ENCODE data around the gene DAO.

DAO gene

DNA sequence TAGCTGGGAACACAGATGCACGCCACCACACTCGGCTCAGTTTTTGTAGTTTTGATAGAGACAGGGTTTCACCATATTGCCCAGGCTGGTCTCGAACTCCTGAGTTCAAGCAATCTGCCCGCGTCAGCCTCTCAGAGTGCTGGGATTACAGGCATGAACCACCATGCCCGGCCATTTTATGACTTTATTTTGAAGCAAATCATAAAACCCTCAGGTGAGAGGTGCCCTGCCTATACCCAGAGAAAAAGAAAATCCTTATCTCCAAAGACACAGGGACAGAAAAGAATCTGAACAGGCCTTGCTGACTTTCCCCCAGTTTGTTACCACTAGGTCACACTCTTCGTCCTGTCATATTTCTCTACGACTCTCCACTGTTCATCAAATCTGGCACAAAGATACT, 48.8 kb downstream of the DAO start:
- DNase-seq = no peak

DNA sequence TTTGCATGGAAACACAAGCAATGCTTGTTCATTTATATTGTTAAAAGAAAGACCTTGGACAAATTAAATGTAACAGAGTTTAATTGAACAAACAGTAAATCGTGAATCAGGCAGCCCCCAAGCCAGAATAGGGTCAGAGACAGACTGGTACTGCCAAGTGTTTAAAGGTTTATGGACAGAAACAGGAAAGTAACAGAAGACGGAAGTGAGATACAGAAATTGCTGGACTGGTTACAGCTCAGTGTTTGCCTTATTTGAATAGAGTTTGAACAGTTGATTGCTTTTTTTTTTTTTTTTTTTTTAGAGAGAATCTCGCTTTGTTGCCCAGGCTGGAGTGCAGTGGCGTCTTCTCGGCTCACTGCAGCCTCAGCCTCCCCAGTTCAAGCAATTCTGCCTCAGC, 50.3 kb downstream of the DAO start:
- DNase-seq = no peak

DNA sequence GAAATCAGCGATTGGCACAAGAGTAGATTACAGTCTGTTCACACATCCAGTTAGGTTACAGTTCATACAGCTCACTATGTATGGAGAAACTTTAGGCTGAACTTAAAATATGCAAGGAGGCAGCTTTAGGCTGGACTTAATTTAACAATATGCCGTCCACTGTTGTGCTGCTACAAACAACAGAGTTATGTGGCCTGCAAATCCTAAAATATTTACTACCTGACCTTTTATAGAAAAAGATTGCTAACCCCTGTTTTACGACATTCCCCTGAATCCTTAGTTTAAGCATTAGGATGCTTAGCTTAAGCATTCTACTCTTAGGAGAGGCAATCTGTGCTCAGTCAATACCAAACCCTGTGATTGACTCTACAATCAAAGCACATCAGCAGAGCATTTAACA, 50.9 kb downstream of the DAO start:
- no peak for DNase-seq

DNA sequence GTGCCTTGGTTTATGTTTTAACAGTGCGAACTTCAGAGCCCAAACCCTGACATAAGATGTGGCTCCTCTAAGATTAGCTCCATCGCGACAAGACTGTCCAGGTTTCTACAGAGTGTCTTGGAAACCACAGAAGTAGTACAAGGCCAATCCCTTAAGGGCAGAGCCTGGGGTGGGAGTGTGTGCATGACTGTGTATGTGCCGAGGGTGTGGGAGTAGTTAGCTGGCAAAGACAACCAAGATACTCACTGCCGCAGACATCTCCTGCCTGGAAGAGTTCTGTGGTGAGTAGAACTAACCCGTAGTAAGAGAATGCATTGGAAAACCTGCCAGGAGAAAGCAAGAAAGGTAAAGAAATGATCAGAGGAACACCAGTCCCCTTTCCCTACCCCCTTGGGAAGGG, 54.1 kb downstream of the DAO start:
- DNase-seq = no peak

DNA sequence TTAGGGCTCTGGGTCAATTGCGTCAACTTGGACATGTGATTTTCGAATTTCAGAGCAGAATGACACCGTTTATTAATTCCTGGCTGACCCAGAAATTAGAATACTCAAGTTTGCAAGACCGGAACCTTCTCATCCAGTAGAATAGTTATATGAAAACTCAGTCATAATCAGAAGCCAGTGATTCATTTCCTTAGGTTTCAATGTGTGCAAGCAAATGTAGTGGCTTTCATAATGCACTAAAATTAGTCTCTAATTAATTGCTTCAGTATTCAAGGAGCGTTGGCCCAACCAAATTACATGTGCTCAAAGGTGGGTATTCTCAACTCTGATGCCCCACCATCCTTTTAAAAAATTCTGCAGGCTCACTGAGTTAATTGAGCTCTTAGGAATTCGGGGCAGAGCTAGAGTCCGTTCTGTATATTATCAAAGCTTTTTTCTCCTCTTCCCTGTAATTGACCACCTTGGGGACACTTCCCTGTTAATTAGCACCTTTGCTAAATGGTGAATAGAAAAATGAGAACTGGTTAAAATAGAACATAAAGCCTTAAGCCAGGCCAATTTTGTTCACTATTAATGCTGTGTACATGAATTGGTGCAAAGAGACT, 55.4 kb downstream of the DAO start:
- no peak for DNase-seq

DNA sequence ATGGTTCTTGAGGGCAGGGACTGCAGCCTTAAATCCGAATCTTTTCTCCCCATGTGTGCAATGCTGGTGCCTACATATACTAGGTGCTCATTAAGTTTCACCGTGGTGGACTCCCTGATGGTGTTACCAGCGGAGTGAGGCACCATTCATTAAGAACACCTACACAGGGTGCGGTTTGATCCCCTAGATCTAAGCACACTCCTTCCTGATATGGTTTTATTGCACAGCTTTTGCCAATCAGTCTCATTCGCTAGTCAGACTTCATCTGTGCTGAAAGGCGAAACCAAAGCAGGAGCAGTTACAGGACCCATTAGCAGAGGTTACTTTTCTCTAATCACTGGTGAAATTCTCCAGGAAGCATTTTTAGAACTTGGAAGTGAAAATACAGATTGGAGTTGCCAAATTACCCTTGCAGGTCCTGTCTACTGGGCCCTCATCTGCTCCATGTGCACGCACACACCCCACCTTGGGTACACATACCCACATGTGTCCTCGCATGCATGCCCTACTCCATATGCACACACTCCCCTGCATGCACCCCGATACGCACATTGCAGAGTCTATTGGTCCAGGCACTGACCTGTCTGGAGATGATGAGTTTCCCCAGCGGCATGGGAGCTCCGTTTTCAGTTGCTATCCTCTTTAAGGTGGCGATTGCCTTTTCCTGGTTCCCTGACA, 58.5 kb downstream of the DAO start:
- no peak for DNase-seq

DNA sequence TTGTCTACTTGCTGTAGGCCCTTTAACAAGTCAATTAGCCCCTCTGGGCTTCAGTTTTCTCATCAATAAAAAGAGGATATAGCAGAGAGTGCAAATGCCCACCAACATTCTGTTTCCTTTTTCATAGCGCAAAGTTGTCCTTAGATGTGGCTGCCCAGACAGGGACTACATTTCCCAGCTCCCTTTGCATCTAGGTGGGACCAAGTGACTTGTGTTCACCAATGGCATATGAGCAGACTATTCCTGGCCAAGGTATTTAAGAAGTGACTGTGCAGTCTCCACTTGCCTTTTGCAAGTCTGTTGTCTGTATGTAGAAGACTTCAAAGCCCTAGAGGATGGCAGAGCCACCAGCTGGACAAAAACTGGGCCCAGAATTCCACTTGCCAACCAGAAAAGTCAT, 59.7 kb downstream of the DAO start:
- no peak for DNase-seq

DNA sequence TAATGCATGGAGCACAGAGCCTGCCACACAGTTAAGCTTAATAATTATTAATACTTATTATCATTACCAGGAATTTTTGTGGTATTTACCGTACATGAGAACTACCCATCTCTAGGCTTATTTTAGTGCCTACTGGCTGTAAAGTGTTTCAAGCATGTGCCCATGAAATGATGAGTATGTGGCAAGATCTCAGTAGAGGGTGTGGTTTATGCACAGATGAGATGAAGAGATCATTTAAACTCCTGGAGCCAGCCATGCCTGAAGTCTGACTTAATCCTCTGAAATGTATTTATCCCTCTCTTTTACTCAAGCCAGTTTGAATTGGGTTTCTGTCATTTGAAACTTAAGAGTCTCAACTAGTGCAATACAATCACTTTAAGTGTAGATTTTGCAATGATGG, 60.2 kb downstream of the DAO start:
- DNase-seq = no peak

DNA sequence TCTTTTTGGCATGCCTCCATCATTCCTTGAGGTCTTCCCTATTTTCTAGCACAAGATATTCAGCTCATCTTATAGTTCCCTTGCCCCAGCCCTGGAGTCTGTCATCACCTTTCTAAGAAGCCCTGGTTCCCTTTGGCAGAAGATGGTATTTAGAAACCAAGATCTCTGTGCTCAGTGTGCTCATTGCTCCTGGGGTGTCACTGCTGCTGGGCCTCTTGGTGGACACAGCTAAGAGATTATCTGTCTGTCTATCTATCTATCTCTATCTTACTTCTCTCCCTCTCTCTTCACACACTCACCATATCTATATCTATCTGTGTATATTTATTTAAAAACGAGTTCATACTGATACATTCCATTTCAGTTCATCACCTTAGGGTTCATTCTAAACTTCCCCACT, 67.2 kb downstream of the DAO start:
- no peak for DNase-seq

DNA sequence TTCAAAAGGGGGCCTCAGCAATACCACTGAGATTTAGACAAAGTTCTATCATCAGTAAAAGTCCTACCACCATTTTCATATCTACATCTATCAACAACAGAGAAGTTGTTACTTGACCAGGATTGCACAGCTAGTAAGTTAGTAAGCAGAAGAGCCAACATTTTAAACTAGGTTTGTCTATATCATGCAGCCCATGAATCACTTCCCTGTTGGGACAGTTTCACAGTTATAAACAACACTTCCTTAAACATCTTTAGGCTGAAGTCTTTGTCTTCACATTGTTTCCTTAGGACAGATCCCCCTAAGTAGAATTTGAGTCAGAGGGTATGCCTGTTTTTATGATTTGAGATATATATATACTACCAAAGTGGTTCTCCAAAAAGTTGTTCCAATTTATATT, 68.5 kb downstream of the DAO start:
- no peak for DNase-seq

DNA sequence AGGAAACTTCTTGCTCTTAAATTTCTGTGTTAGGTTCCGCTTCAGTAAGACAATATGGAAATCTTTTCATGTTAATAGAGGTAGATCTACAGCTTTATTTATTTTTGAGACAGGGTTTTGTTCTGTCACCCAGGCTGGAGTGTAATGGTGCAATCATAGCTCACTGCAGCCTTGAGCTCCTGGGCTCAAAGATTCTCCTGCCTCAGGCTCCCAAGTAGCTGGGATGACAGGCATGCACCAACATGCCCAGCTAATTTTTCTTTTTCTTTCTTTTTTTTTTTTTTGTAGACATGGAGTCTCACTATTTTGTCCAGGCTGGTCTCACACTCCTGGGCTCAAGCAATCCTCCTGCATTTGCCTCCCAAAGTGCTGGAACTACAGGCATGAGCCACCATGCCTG, 70.1 kb downstream of the DAO start:
- DNase-seq = no peak
